Upper lobe of right lung (tissue), 1 donor: ENCODE measurements around the gene GNG8. TPM values are rescaled to one million over a fixed set of nuclear protein-coding genes. Genes with fewer than 3 reads are reported as not detected.

Experiments used
- ATAC-seq: fragments of 200-7000 bp; cut with Tn5 transposase; one replicate; pipeline ENCODE4 v1.9.1; 2020; ENCODE audit warnings: mild to moderate bottlenecking, moderate library complexity
- DNase-seq: peaks from one replicate; pipeline ENCODE4 v3.0.0-alpha.2; 2020
- H3K27ac ChIP-seq: fragments of 200-600 bp; one replicate; pipeline ENCODE4 v1.8.0; 2022
- H3K27me3 ChIP-seq: fragments of 200-600 bp; one replicate; pipeline ENCODE4 v1.8.0; 2022; ENCODE audit warnings: mild to moderate bottlenecking
- H3K36me3 ChIP-seq: fragments of 200-600 bp; one replicate; pipeline ENCODE4 v1.8.0; 2022
- H3K4me1 ChIP-seq: fragments of 200-600 bp; one replicate; pipeline ENCODE4 v1.8.0; 2022
- H3K4me3 ChIP-seq: fragments of 200-600 bp; one replicate; pipeline ENCODE4 v1.8.0; 2022; ENCODE audit warnings: mild to moderate bottlenecking
- H3K9me3 ChIP-seq: fragments of 200-600 bp; one replicate; pipeline ENCODE4 v1.8.0; 2022
- intact Hi-C: fragments of 100-400 bp; cut with DNase I; formaldehyde crosslinking; loops from one replicate; pipeline ENCODE4 v1.11.0; 2022
- total RNA-seq: library from RNA; stranded (reverse); fragmentation: NEBNext Ultra II Directional; extraction: Animal tissue kit (Norgen Biotek cat#: 25700); gene quantifications from one replicate; pipeline ENCODE4 v1.2.1, GENCODE V29; 2021
- TF ChIP-seq, protein P1 (sequence below): fragments of 200-600 bp; IDR thresholded peaks from one replicate; pipeline ENCODE4 v1.8.0; 2022; ENCODE audit warnings: antibody characterized with exemption
- donor health status: DM: no; HTN: yes; CAD: no; lungs with severe emphysema.

Gene GNG8
- total RNA-seq, 1 donor from 2014 or later = not detected

GRCh38 chr19:46602392-46603194 is 33.4 kb downstream of the GNG8 start:
- Histone ChIP-seq H3K9me3 (no peaks in the 10 kb centered on the region), H3K4me1 (peaks cover 27% of the 10 kb centered on the region)
- peak; percentile 67 for DNase-seq

GRCh38 chr19:46601318-46602224 is 34.4 kb downstream of the GNG8 start, which contains the start of gene CALM3:
TSS of gene CALM3 (plus strand) at chr19:46601330. CDS start at chr19:46601435, 105 bp downstream.
- H3K27me3 ChIP-seq = no peaks in the 10 kb centered on the region
- H3K4me1 ChIP-seq = peaks cover 27% of the 10 kb centered on the region
- ATAC-seq (no peak), DNase-seq (peak; percentile 72)
- H3K36me3 ChIP-seq = peaks cover 13% of the 10 kb centered on the region
- H3K27ac ChIP-seq = peak within 1 kb of the TSS; percentile 100
- peak within 1 kb of the TSS; percentile 95 for H3K4me3 ChIP-seq
- intact Hi-C loops = no loop called here
- TF ChIP-seq, protein P1, sequence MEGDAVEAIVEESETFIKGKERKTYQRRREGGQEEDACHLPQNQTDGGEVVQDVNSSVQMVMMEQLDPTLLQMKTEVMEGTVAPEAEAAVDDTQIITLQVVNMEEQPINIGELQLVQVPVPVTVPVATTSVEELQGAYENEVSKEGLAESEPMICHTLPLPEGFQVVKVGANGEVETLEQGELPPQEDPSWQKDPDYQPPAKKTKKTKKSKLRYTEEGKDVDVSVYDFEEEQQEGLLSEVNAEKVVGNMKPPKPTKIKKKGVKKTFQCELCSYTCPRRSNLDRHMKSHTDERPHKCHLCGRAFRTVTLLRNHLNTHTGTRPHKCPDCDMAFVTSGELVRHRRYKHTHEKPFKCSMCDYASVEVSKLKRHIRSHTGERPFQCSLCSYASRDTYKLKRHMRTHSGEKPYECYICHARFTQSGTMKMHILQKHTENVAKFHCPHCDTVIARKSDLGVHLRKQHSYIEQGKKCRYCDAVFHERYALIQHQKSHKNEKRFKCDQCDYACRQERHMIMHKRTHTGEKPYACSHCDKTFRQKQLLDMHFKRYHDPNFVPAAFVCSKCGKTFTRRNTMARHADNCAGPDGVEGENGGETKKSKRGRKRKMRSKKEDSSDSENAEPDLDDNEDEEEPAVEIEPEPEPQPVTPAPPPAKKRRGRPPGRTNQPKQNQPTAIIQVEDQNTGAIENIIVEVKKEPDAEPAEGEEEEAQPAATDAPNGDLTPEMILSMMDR = no peak
- H3K9me3 ChIP-seq = no peaks in the 10 kb centered on the region

More at GRCh38 chr19:46602392-46603194, 33.4 kb downstream of the GNG8 start:
- intact Hi-C loops = no loop called here
- Histone ChIP-seq H3K27me3 (no peaks in the 10 kb centered on the region), H3K36me3 (peaks cover 24% of the 10 kb centered on the region), H3K4me3 (peak overlapping the region; percentile 95), H3K27ac (peak overlapping the region; percentile 18)
- TF ChIP-seq, protein P1 = no peak
- no peak for ATAC-seq

DNA sequence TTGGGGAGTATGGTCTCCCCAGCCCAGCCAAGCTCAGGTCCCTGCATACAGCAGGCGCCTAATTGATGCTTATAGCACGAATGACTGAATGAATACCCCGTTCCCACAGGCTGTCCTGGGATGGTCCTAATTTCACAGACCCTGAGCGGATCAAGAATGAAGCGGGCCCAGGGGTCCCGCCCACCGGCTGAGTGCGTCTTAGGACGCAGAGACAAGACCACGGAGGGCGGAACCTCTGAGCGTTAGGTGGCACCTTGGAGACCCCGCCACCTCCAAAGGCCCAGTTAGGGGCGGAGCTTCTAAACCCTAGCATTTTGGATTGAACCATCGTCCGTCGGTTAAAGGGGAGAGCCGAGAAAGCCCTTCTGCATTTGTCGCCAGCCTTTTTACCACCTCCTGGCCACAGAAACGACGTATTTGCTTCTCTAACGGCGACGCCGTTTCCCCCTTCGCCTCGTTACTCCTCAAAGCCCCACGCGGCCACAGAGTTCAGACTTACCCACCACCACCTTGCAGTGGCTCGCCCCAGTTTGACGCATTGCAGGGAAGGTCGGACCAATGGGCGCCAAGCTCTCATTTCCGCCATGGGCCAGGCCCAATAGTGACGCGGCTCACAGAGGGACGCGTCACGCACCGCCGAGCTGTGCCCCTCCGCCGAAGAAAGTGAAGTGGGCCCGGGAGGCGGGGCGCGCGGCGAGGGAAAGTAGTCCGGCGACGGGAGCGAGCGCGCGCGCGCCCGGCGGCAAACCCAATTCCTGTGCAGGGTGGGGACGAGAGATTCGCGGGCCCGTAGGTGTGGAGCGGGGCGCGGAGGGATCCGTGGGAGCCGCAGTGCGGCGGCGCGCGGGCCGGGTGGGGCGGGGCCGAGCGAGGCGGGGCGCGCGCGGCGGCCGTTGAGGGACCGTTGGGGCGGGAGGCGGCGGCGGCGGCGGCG is 35.4 kb downstream of the GNG8 start:
- ATAC-seq = peak; percentile 95
- peaks cover 27% of the 10 kb centered on the region for H3K4me1 ChIP-seq
- H3K4me3 ChIP-seq = peak overlapping the region; percentile 95
- DNase-seq = peak; percentile 97
- peaks cover 4% of the 10 kb centered on the region for H3K36me3 ChIP-seq
- intact Hi-C loops = no loop called here
- no peaks in the 10 kb centered on the region for H3K9me3 ChIP-seq
- no peaks in the 10 kb centered on the region for H3K27me3 ChIP-seq
- peak overlapping the region; percentile 100 for H3K27ac ChIP-seq
- TF ChIP-seq, protein P1 = no peak

DNA sequence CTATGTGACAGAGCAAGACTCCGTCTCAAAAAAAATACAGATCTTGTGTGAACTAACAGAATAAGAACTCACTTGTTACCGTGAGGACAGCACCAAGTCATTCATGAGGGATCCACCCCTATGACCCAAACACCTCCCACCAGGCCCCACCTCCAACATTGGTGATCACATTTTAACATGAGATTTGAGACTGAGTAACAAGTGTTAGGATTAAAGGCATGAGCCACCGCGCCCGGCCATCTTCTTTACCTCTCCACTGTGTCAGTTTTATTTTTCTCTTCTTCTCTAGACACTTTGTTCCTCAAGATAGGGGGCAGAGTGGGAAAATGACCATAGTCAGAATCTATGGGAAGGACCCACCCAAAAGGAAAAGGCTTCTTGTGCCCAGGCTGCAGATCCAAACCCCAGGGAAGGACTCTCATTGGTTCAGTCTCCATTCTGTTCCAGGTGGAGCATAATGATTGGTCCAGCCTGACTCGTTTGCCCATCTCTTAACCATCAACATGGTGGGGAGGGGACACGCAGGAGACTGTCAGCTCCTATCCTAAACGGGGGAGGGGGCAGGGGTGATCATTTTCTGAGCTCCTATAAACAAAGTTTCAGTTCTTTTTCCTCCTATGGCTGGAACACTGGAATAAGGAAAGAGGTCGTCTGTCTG is 36.2 kb downstream of the GNG8 start:
- peak overlapping the region; percentile 95 for H3K4me3 ChIP-seq
- no peak for ATAC-seq
- peak; percentile 51 for DNase-seq
- no peaks in the 10 kb centered on the region for H3K9me3 ChIP-seq
- TF ChIP-seq, protein P1 = no peak
- H3K36me3 ChIP-seq = no peaks in the 10 kb centered on the region
- no peaks in the 10 kb centered on the region for H3K27me3 ChIP-seq
- intact Hi-C loops = no loop called here
- H3K27ac ChIP-seq = peak overlapping the region; percentile 100
- peaks cover 22% of the 10 kb centered on the region for H3K4me1 ChIP-seq
